GM12891 (cell line): ENCODE data around the gene TTC22.

ENCODE experiments used
- PAX5 ChIP-seq: IDR thresholded peaks from 2 replicates; pipeline ENCODE4 v1.6.1; 2011; ENCODE audit warnings: low read length, moderate library complexity, mild to moderate bottlenecking; ENCODE audit not compliant: insufficient read depth, severe bottlenecking
- POLR2A ChIP-seq: IDR thresholded peaks from 2 replicates; pipeline ENCODE4 v1.6.1; 2011; ENCODE audit warnings: low read depth, low read length, control low read depth
- POLR2AphosphoS5 ChIP-seq: IDR thresholded peaks from 2 replicates; pipeline ENCODE4 v1.6.1; 2011; ENCODE audit warnings: low read depth, low read length, control low read depth
- SPI1 ChIP-seq: IDR thresholded peaks from 2 replicates; pipeline ENCODE4 v1.6.1; 2011; ENCODE audit warnings: low read depth, low read length, control low read depth
- TAF1 ChIP-seq: IDR thresholded peaks from 2 replicates; pipeline ENCODE4 v1.6.1; 2011; ENCODE audit warnings: low read depth, low read length, control low read depth

DNA sequence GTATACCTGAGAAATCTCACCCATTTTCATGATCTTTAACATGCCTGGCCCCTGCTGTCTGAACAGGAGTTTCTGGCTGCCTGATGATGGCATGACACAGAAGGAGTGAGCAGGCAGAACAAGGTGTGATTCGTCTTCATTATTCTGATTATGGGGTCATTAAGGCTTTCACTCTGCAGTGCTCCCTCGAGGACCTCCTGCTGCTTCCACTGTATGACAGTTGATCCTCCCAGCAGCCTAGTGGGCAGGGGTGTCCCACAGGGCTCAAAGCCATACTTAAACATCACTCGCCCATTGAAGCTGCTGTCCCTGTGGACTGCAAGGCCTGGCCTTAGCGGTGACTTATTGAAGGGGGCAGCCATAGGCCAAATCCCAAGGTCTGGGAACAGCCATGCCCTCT is 24.1 kb downstream of the TTC22 start:
- TF ChIP-seq POLR2A (no peak), TAF1 (no peak), SPI1 (no peak), POLR2AphosphoS5 (no peak), PAX5 (no peak)
